NCI-H345 treated with DMSO at 0.1 percent for 48 hours (cell line): ENCODE data around the gene IRF2.

Experiments
- DNase-seq: peaks from one replicate; lab custom pipeline; 2025; ENCODE audit not compliant: unreplicated experiment; lab: John Stamatoyannopoulos, UW

The IRF2 gene

GRCh38 chr4:184451726-184452125 is 22.6 kb downstream of the IRF2 start:
- no peak for DNase-seq

- no peak for DNase-seq
These were observed 23.4 kb downstream of the IRF2 start for GRCh38 chr4:184450743-184451535.

- DNase-seq: no peak
These were observed 24.3 kb downstream of the IRF2 start for GRCh38 chr4:184450045-184450444.

GRCh38 chr4:184448821-184449220 is 25.5 kb downstream of the IRF2 start:
- no peak for DNase-seq

- no peak for DNase-seq
These were observed 26.2 kb downstream of the IRF2 start for GRCh38 chr4:184448141-184448540.

- DNase-seq: no peak
These were observed 26.7 kb downstream of the IRF2 start for GRCh38 chr4:184447664-184448063.

GRCh38 chr4:184446132-184446658 is 28.2 kb downstream of the IRF2 start:
- DNase-seq: no peak

- DNase-seq: no peak
These were observed 29.4 kb downstream of the IRF2 start for GRCh38 chr4:184444953-184445309.

- no peak for DNase-seq
These were observed 30.0 kb downstream of the IRF2 start for GRCh38 chr4:184444215-184444952.

GRCh38 chr4:184443318-184443717 is 31.0 kb downstream of the IRF2 start:
- DNase-seq: no peak

- no peak for DNase-seq
These were observed 32.1 kb downstream of the IRF2 start for GRCh38 chr4:184442314-184442635.

- DNase-seq: no peak
These were observed 32.7 kb downstream of the IRF2 start for GRCh38 chr4:184441461-184442313.

- DNase-seq: no peak
These were observed 33.6 kb downstream of the IRF2 start for GRCh38 chr4:184440595-184441358.

GRCh38 chr4:184439856-184440594 is 34.3 kb downstream of the IRF2 start:
- DNase-seq: no peak

- DNase-seq: no peak
These were observed 35.0 kb downstream of the IRF2 start for GRCh38 chr4:184439386-184439785.

GRCh38 chr4:184438375-184438774 is 36.0 kb downstream of the IRF2 start:
- no peak for DNase-seq

GRCh38 chr4:184437565-184438265 is 36.6 kb downstream of the IRF2 start:
- peak; percentile 8 for DNase-seq

- DNase-seq: no peak
These were observed 39.8 kb downstream of the IRF2 start for GRCh38 chr4:184434501-184435066.

- DNase-seq: no peak
These were observed 40.3 kb downstream of the IRF2 start for GRCh38 chr4:184434021-184434420.
